ENCODE results near the gene MANSC1. TPM values are rescaled to one million over a fixed set of nuclear protein-coding genes. Genes with fewer than 3 reads are reported as not detected.
A peak's percentile ranks its signal among the peaks of the same experiment; 100 is the strongest.

The MANSC1 gene
- total RNA-seq, 5 donors from 2014 or later (not counting 1 experiment from before 2014, with no cell fraction given): 0.16 to 1.6 (median 0.96) TPM

- Mint-ChIP-seq H3K36me3 (peaks cover 42% of the 10 kb centered on the region), H3K9me3 (no peaks in the 10 kb centered on the region), H3K4me1 (peaks cover 18 to 47% (median 46%) of the 10 kb centered on the region in 3 donors), H3K27ac (no peak overlapping the region), H3K27me3 (no peaks in the 10 kb centered on the region), H3K4me3 (no peak overlapping the region)
- no peaks in the 10 kb centered on the region for H3K9me3 ChIP-seq
- H3K36me3 ChIP-seq (ENCODE audit: control insufficient read depth in 2 of 2, extremely low read depth in 1 of 2, insufficient read depth in 1 of 2, low read length in 1 of 2): peaks cover 3 to 4% of the 10 kb centered on the region in 2 donors
- whole genome bisulfite sequencing (ENCODE audit: insufficient coverage): 74% methylated on average over 2 of the region's 2 CpGs
- ChIA-PET CTCF (no interaction called here), POLR2A (interaction anchor here in 1 of 2 donors (0.7 kb wide), 1 partner anchor 11 kb away, joined by 3 read pairs; no protein-coding TSS in a partner anchor)
- no peaks in the 10 kb centered on the region for H3K27me3 ChIP-seq (replicated peaks in 1 of 2; ENCODE audit: control insufficient read depth in 2 of 2, extremely low read depth in 1 of 2, insufficient read depth in 2 of 2, low read length in 1 of 2)
- peaks cover 0 to 7% of the 10 kb centered on the region in 2 experiments for H3K4me1 ChIP-seq (ENCODE audit: control insufficient read depth in 1 of 2, extremely low read depth in 1 of 2, insufficient read depth in 2 of 2, low read length in 2 of 2)
- ATAC-seq (replicated peaks in 1 of 4): no peak
- H3K27ac ChIP-seq (ENCODE audit: low read length): no peak overlapping the region
- no peak overlapping the region for H3K4me3 ChIP-seq (ENCODE audit: control insufficient read depth in 1 of 2, extremely low read depth in 1 of 2, low read length in 1 of 2)
- DNase-seq: no peak
Measured at GRCh38 chr12:12393171-12393570, 43.1 kb upstream of the MANSC1 start.

GRCh38 chr12:12392413-12392812 lies 42.4 kb upstream of the MANSC1 start:
- Histone ChIP-seq H3K27ac (ENCODE audit: low read length) (no peak overlapping the region), H3K27me3 (replicated peaks in 1 of 2; ENCODE audit: control insufficient read depth in 2 of 2, extremely low read depth in 1 of 2, insufficient read depth in 2 of 2, low read length in 1 of 2) (no peaks in the 10 kb centered on the region), H3K4me3 (ENCODE audit: control insufficient read depth in 1 of 2, extremely low read depth in 1 of 2, low read length in 1 of 2) (no peak overlapping the region), H3K9me3 (no peaks in the 10 kb centered on the region), H3K4me1 (ENCODE audit: control insufficient read depth in 1 of 2, extremely low read depth in 1 of 2, insufficient read depth in 2 of 2, low read length in 2 of 2) (peaks cover 0 to 11% of the 10 kb centered on the region in 2 experiments), H3K36me3 (ENCODE audit: control insufficient read depth in 2 of 2, extremely low read depth in 1 of 2, insufficient read depth in 1 of 2, low read length in 1 of 2) (peaks cover 3 to 4% of the 10 kb centered on the region in 2 donors)
- DNase-seq: no peak
- Mint-ChIP-seq H3K4me1 (peaks cover 18 to 51% (median 47%) of the 10 kb centered on the region in 3 donors), H3K36me3 (peaks cover 41% of the 10 kb centered on the region), H3K4me3 (no peak overlapping the region), H3K9me3 (no peaks in the 10 kb centered on the region), H3K27ac (no peak overlapping the region), H3K27me3 (no peaks in the 10 kb centered on the region)
- WGBS (ENCODE audit: insufficient coverage): no CpG with 5 or more reads among the region's 2 CpGs
- ATAC-seq (replicated peaks in 1 of 4): no peak
- POLR2A ChIA-PET: interaction anchor here (0.6 to 1.9 kb wide), 3 partner anchors 13 to 332 kb away, joined by 5 to 7 read pairs (median 5); no protein-coding TSS in a partner anchor
- CTCF ChIA-PET: interaction anchor here (0.6 kb wide), 2 partner anchors 110 to 126 kb away, joined by 3 to 4 read pairs; partner anchors contain the start of gene LRP6 (in 1 of the 2)

GRCh38 chr12:12387501-12387900 lies 37.5 kb upstream of the MANSC1 start:
- H3K36me3 ChIP-seq (ENCODE audit: control insufficient read depth in 2 of 2, extremely low read depth in 1 of 2, insufficient read depth in 1 of 2, low read length in 1 of 2): peaks cover 0 to 4% of the 10 kb centered on the region in 2 donors
- H3K4me3 ChIP-seq (ENCODE audit: control insufficient read depth in 1 of 2, extremely low read depth in 1 of 2, low read length in 1 of 2): no peak overlapping the region
- no CpG with 5 or more reads among the region's 3 CpGs for WGBS (ENCODE audit: insufficient coverage)
- H3K4me1 ChIP-seq (ENCODE audit: control insufficient read depth in 1 of 2, extremely low read depth in 1 of 2, insufficient read depth in 2 of 2, low read length in 2 of 2): peaks cover 4 to 43% of the 10 kb centered on the region in 2 experiments
- ATAC-seq (replicated peaks in 1 of 4) (peak in 3 of 4 experiments; percentile 52 to 56 (median 54)), DNase-seq (peak in 1 of 35 experiments; percentile 31)
- H3K4me3 Mint-ChIP-seq: no peak overlapping the region
- H3K27ac ChIP-seq (ENCODE audit: low read length): no peak overlapping the region
- H3K27ac Mint-ChIP-seq: peak overlapping the region; percentile 80 to 82
- POLR2A ChIA-PET: interaction anchor here in 1 of 2 donors (0.6 kb wide), 2 partner anchors 29 to 38 kb away, joined by 3 to 4 read pairs; no protein-coding TSS in a partner anchor
- CTCF ChIA-PET: interaction anchor here (0.6 to 1.1 kb wide), 4 partner anchors 47 to 268 kb away, joined by 3 read pairs; no protein-coding TSS in a partner anchor
- H3K36me3 Mint-ChIP-seq: peaks cover 48% of the 10 kb centered on the region
- H3K9me3 ChIP-seq: no peaks in the 10 kb centered on the region
- peaks cover 15 to 65% (median 60%) of the 10 kb centered on the region in 3 donors for H3K4me1 Mint-ChIP-seq
- H3K27me3 Mint-ChIP-seq: no peaks in the 10 kb centered on the region
- H3K9me3 Mint-ChIP-seq: no peaks in the 10 kb centered on the region
- no peaks in the 10 kb centered on the region for H3K27me3 ChIP-seq (replicated peaks in 1 of 2; ENCODE audit: control insufficient read depth in 2 of 2, extremely low read depth in 1 of 2, insufficient read depth in 2 of 2, low read length in 1 of 2)

- WGBS (ENCODE audit: insufficient coverage): 28% methylated on average over 5 of the region's 7 CpGs
- H3K9me3 Mint-ChIP-seq: peaks cover 0 to 8% (median 0%) of the 10 kb centered on the region in 3 donors
- H3K27ac ChIP-seq (ENCODE audit: low read length): peak overlapping the region; percentile 83
Measured at GRCh38 chr12:12384571-12385340, 34.7 kb upstream of the MANSC1 start.

GRCh38 chr12:12381982-12382381 lies 31.9 kb upstream of the MANSC1 start:
- no peak overlapping the region for H3K4me3 Mint-ChIP-seq
- Histone ChIP-seq H3K9me3 (no peaks in the 10 kb centered on the region), H3K27ac (ENCODE audit: low read length) (no peak overlapping the region), H3K4me3 (ENCODE audit: control insufficient read depth in 1 of 2, extremely low read depth in 1 of 2, low read length in 1 of 2) (no peak overlapping the region), H3K4me1 (ENCODE audit: control insufficient read depth in 1 of 2, extremely low read depth in 1 of 2, insufficient read depth in 2 of 2, low read length in 2 of 2) (peaks cover 12 to 66% of the 10 kb centered on the region in 2 experiments), H3K27me3 (replicated peaks in 1 of 2; ENCODE audit: control insufficient read depth in 2 of 2, extremely low read depth in 1 of 2, insufficient read depth in 2 of 2, low read length in 1 of 2) (no peaks in the 10 kb centered on the region), H3K36me3 (ENCODE audit: control insufficient read depth in 2 of 2, extremely low read depth in 1 of 2, insufficient read depth in 1 of 2, low read length in 1 of 2) (peaks cover 0 to 4% of the 10 kb centered on the region in 2 donors)
- DNase-seq: no peak
- WGBS (ENCODE audit: insufficient coverage): no CpG with 5 or more reads among the region's 3 CpGs
- peaks cover 0 to 12% (median 0%) of the 10 kb centered on the region in 3 donors for H3K9me3 Mint-ChIP-seq
- peaks cover 40 to 83% (median 79%) of the 10 kb centered on the region in 3 donors for H3K4me1 Mint-ChIP-seq
- POLR2A ChIA-PET: no interaction called here
- CTCF ChIA-PET: no interaction called here
- H3K27ac Mint-ChIP-seq: peak overlapping the region; percentile 62 to 75
- H3K36me3 Mint-ChIP-seq: peaks cover 49% of the 10 kb centered on the region
- no peak for ATAC-seq (replicated peaks in 1 of 4)
- no peaks in the 10 kb centered on the region for H3K27me3 Mint-ChIP-seq

More at GRCh38 chr12:12384571-12385340, 34.7 kb upstream of the MANSC1 start:
- POLR2A ChIA-PET: interaction anchor here in 1 of 2 donors (0.5 to 2.7 kb wide), 4 partner anchors 54 to 157 kb away, joined by 3 to 15 read pairs (median 8); no protein-coding TSS in a partner anchor
- CTCF ChIA-PET: interaction anchor here (0.6 to 2.2 kb wide), 11 partner anchors 17 to 352 kb away, joined by 3 to 8 read pairs (median 4); partner anchors contain the start of gene BORCS5 (in 1 of the 2)
- Histone ChIP-seq H3K36me3 (ENCODE audit: control insufficient read depth in 2 of 2, extremely low read depth in 1 of 2, insufficient read depth in 1 of 2, low read length in 1 of 2) (peaks cover 0 to 8% of the 10 kb centered on the region in 2 donors), H3K4me1 (ENCODE audit: control insufficient read depth in 1 of 2, extremely low read depth in 1 of 2, insufficient read depth in 2 of 2, low read length in 2 of 2) (peaks cover 10 to 55% of the 10 kb centered on the region in 2 experiments), H3K27me3 (replicated peaks in 1 of 2; ENCODE audit: control insufficient read depth in 2 of 2, extremely low read depth in 1 of 2, insufficient read depth in 2 of 2, low read length in 1 of 2) (no peaks in the 10 kb centered on the region), H3K9me3 (no peaks in the 10 kb centered on the region), H3K4me3 (ENCODE audit: control insufficient read depth in 1 of 2, extremely low read depth in 1 of 2, low read length in 1 of 2) (no peak overlapping the region)
- no peaks in the 10 kb centered on the region for H3K27me3 Mint-ChIP-seq
- H3K4me1 Mint-ChIP-seq: peaks cover 25 to 79% (median 75%) of the 10 kb centered on the region in 3 donors
- peak overlapping the region; percentile 28 to 51 (median 40) for H3K4me3 Mint-ChIP-seq
- peak overlapping the region; percentile 94 to 95 for H3K27ac Mint-ChIP-seq
- H3K36me3 Mint-ChIP-seq: peaks cover 55% of the 10 kb centered on the region
- peak in 3 of 4 experiments; percentile 34 to 65 (median 45) for ATAC-seq (replicated peaks in 1 of 4)
- peak in 25 of 35 experiments; percentile 9 to 60 (median 26) for DNase-seq

- DNase-seq (no peak), ATAC-seq (replicated peaks in 1 of 4) (no peak)
- peaks cover 49% of the 10 kb centered on the region for H3K36me3 Mint-ChIP-seq
- H3K27me3 Mint-ChIP-seq: no peaks in the 10 kb centered on the region
- Histone ChIP-seq H3K27ac (ENCODE audit: low read length) (peak overlapping the region; percentile 95), H3K4me3 (ENCODE audit: control insufficient read depth in 1 of 2, extremely low read depth in 1 of 2, low read length in 1 of 2) (no peak overlapping the region), H3K4me1 (ENCODE audit: control insufficient read depth in 1 of 2, extremely low read depth in 1 of 2, insufficient read depth in 2 of 2, low read length in 2 of 2) (peaks cover 12 to 60% of the 10 kb centered on the region in 2 experiments), H3K36me3 (ENCODE audit: control insufficient read depth in 2 of 2, extremely low read depth in 1 of 2, insufficient read depth in 1 of 2, low read length in 1 of 2) (peaks cover 0 to 4% of the 10 kb centered on the region in 2 donors), H3K27me3 (replicated peaks in 1 of 2; ENCODE audit: control insufficient read depth in 2 of 2, extremely low read depth in 1 of 2, insufficient read depth in 2 of 2, low read length in 1 of 2) (no peaks in the 10 kb centered on the region), H3K9me3 (no peaks in the 10 kb centered on the region)
- H3K9me3 Mint-ChIP-seq: peaks cover 0 to 12% (median 0%) of the 10 kb centered on the region in 3 donors
- peak overlapping the region; percentile 61 to 75 for H3K27ac Mint-ChIP-seq
- H3K4me1 Mint-ChIP-seq: peaks cover 48 to 83% (median 82%) of the 10 kb centered on the region in 3 donors
- POLR2A ChIA-PET: no interaction called here
- H3K4me3 Mint-ChIP-seq: no peak overlapping the region
- CTCF ChIA-PET: interaction anchor here in 1 of 2 donors (0.6 kb wide), 1 partner anchor 305 kb away, joined by 3 read pairs; no protein-coding TSS in a partner anchor
- WGBS (ENCODE audit: insufficient coverage): no CpG with 5 or more reads among the region's 6 CpGs
Measured at GRCh38 chr12:12380949-12381593, 31.0 kb upstream of the MANSC1 start.

Measured in T-cell (primary cell).